WERI-Rb-1 (cell line): ENCODE results near the gene PRDM11.

ENCODE experiments used
- DNase-seq: peaks from one replicate; pipeline ENCODE4 v3.0.0-alpha.2; 2020
- H3K27ac ChIP-seq: fragments of 250-450 bp; sonication (Bioruptor Pico); 2 replicates; pipeline ENCODE4 v1.5.1; 2020; ENCODE audit warnings: mild to moderate bottlenecking, moderate library complexity
- H3K27me3 ChIP-seq: fragments of 250-450 bp; sonication (Bioruptor Pico); 2 replicates; pipeline ENCODE4 v1.5.1; 2021; ENCODE audit warnings: mild to moderate bottlenecking, low read depth, moderate library complexity; ENCODE audit not compliant: insufficient read depth, severe bottlenecking
- H3K36me3 ChIP-seq: fragments of 250-450 bp; sonication (Bioruptor Pico); 2 replicates; pipeline ENCODE4 v1.5.1; 2020; ENCODE audit warnings: mild to moderate bottlenecking, moderate library complexity
- H3K4me3 ChIP-seq: 2 replicates; pipeline ENCODE4 v1.5.1; 2011; ENCODE audit warnings: low read depth, mild to moderate bottlenecking, control low read depth, low read length
- H3K9me3 ChIP-seq: fragments of 250-450 bp; sonication (Bioruptor Pico); 2 replicates; pipeline ENCODE4 v1.5.1; 2021; ENCODE audit warnings: mild to moderate bottlenecking, moderate library complexity; ENCODE audit not compliant: severe bottlenecking
- TF ChIP-seq, protein P1 (sequence below): IDR thresholded peaks from 2 replicates; pipeline ENCODE4 v1.5.1; 2011; ENCODE audit warnings: low read depth, mild to moderate bottlenecking, control low read depth, inconsistent platforms, low read length

Gene PRDM11

GRCh38 chr11:45181193-45181888 is 34.9 kb downstream of the PRDM11 start:
- peaks cover 14% of the 10 kb centered on the region for H3K36me3 ChIP-seq
- peak overlapping the region; percentile 61 for H3K27ac ChIP-seq
- no peaks in the 10 kb centered on the region for H3K9me3 ChIP-seq
- H3K27me3 ChIP-seq: no peaks in the 10 kb centered on the region
- TF ChIP-seq, protein P1, sequence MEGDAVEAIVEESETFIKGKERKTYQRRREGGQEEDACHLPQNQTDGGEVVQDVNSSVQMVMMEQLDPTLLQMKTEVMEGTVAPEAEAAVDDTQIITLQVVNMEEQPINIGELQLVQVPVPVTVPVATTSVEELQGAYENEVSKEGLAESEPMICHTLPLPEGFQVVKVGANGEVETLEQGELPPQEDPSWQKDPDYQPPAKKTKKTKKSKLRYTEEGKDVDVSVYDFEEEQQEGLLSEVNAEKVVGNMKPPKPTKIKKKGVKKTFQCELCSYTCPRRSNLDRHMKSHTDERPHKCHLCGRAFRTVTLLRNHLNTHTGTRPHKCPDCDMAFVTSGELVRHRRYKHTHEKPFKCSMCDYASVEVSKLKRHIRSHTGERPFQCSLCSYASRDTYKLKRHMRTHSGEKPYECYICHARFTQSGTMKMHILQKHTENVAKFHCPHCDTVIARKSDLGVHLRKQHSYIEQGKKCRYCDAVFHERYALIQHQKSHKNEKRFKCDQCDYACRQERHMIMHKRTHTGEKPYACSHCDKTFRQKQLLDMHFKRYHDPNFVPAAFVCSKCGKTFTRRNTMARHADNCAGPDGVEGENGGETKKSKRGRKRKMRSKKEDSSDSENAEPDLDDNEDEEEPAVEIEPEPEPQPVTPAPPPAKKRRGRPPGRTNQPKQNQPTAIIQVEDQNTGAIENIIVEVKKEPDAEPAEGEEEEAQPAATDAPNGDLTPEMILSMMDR: peak; percentile 26; the same call in 1 of the 2 replicates
- no peak for DNase-seq
- peak overlapping the region; percentile 53 for H3K4me3 ChIP-seq

DNA sequence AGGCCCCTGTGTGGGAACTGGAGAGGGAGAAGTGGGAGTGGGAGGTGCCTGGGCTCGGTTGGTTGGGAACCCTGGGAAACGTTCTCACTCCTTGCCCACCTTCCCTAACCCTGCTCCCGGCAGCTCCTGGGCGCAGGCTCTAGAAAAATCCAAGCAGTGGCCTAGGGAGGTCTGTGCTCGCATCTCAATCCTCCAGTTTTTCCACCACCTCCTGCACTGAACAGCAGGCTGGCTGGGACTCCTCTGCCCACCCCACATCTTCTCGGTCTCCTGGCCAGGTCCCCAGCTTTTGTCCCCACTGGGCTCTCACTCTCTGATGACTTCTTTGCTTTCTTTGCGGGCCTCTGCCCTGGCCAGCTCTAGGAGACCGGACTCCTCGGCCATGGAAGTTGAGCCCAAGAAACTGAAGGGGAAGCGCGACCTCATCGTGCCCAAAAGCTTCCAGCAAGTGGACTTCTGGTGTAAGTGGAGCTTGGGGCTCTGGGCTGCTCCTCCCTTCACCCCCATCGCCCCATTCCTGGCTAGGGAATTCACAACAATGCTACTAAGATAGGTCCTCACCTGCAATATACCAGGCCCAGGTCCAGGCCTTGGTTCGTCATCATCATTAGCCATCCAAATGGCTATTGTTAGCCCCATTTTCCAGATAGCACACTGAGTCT is 35.6 kb downstream of the PRDM11 start:
- TF ChIP-seq, protein P1: no peak
- H3K27ac ChIP-seq: no peak overlapping the region
- DNase-seq: no peak
- H3K9me3 ChIP-seq: no peaks in the 10 kb centered on the region
- H3K27me3 ChIP-seq: no peaks in the 10 kb centered on the region
- no peak overlapping the region for H3K4me3 ChIP-seq
- peaks cover 14% of the 10 kb centered on the region for H3K36me3 ChIP-seq

DNA sequence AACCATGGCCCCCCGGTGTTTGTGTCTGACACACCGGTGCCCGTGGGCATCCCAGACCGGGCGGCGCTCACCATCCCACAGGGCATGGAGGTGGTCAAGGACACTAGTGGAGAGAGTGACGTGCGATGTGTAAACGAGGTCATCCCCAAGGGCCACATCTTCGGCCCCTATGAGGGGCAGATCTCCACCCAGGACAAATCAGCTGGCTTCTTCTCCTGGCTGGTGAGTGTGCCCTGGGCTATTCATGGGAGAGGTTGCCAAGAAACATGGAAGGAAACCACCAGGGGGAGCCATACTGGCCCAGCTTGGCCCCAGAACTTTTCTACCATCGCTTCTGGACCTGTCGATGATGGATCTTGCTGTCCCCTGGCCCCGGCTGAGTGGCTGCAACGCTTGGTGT is 36.5 kb downstream of the PRDM11 start:
- Histone ChIP-seq H3K27me3 (no peaks in the 10 kb centered on the region), H3K36me3 (peaks cover 14% of the 10 kb centered on the region), H3K4me3 (no peak overlapping the region), H3K27ac (no peak overlapping the region), H3K9me3 (no peaks in the 10 kb centered on the region)
- TF ChIP-seq, protein P1: peak; percentile 81
- peak; percentile 43 for DNase-seq

DNA sequence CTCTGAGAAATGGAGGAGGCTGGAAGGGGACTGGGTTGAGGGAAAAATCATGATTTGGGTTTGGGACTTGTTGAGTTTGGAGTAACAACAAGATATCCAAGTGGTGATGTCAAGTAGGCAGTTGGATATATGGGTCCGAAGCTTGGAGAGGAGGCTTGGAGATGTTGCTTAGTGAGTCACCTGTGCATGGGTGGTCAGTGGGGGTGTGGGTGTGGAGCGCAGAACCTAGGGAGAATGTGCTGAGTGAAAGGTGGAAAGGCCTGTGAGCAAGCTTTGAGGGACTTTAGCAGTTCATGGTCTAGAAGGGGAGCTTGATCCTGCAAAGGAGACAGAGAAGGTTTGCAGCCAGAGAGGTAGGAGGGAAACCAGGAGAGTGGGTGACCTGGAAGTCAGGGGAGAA is 38.2 kb downstream of the PRDM11 start:
- TF ChIP-seq, protein P1: no peak
- Histone ChIP-seq H3K36me3 (peaks cover 16% of the 10 kb centered on the region), H3K27me3 (no peaks in the 10 kb centered on the region), H3K9me3 (no peaks in the 10 kb centered on the region), H3K27ac (no peak overlapping the region), H3K4me3 (no peak overlapping the region)
- DNase-seq: no peak

DNA sequence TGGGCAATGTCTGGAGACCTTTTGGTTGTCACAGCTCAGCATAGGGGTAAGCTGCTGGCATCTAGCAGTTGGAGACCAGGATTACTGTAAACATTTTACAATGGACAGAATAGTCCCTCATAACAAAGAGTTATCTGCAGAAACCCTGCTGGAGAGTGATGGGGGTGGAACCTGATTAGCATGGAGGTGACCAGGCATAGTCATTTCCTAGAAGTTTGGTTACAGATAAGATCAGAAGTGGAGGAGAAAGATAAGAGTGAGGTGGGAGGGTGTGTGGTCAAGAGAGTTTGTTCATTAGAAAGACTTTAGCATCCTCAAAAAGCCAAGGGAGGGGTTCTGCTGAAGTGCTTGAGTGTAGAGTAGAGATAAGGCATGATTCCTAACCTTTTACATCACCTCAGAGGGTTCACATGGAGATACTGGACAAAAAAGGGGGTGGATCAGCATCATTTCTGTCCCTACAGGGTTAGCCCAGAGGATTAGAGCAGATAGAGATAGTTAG is 38.8 kb downstream of the PRDM11 start:
- Histone ChIP-seq H3K27me3 (no peaks in the 10 kb centered on the region), H3K9me3 (no peaks in the 10 kb centered on the region), H3K27ac (no peak overlapping the region), H3K36me3 (peaks cover 16% of the 10 kb centered on the region), H3K4me3 (no peak overlapping the region)
- TF ChIP-seq, protein P1: no peak
- no peak for DNase-seq
